Measurements from ENCODE around the gene TMEM86B.
A peak's percentile ranks its signal among the peaks of the same experiment; 100 is the strongest.
"Not testable (repeated sequence)": the region's sequence is repeated elsewhere in the genome, so short reads cannot be mapped to it uniquely, and the experiment has no call there.

Gene TMEM86B

DNA sequence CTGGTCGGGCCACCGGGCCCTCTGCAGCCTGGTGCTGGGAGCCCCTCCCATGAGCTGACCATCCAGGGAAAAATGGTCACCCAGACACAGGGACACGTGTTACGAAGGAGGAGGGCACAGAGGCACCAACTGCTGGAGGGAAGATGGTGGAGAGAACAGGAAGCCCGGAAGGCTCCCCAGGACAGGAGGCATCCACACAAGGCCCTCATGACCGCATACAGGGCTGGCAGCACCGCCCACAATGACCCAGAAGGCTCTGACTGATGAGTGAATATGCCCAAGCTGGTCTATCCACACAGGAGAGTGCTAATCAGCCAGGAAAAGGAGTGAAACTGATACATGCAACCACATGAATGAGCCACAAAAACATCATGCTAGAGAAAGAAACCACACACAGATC lies 14.0 kb upstream of the TMEM86B start:
- DNase-seq (ENCODE audit: low spot score), result no peak

DNA sequence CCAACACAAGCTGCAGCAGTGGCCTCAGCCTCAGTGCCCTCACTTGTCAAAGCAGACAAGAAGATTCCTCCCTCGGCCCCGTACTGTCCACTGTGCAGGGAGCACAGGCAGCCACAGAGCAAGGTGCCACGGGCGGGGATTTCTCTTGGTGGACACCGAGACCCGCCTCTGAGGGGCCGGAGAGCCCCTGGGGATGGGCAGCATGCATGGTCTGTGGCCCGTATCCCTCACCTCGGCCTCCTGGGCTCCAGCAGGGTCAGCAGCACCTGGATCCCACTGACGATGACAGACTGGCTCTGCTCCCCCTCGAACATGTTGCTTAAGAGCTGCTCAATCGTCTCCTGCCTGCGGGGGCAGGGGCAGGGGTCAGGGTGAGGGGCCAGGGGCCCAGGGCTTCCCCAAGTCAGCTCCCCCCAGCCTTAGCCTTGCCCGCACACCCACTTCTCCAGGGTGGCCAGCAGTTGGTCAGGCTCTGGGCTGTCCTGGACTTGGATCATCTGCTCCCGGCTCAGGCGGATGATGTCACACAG lies 13.4 kb upstream of the TMEM86B start:
- DNase-seq (ENCODE audit: low spot score), result no peak

DNA sequence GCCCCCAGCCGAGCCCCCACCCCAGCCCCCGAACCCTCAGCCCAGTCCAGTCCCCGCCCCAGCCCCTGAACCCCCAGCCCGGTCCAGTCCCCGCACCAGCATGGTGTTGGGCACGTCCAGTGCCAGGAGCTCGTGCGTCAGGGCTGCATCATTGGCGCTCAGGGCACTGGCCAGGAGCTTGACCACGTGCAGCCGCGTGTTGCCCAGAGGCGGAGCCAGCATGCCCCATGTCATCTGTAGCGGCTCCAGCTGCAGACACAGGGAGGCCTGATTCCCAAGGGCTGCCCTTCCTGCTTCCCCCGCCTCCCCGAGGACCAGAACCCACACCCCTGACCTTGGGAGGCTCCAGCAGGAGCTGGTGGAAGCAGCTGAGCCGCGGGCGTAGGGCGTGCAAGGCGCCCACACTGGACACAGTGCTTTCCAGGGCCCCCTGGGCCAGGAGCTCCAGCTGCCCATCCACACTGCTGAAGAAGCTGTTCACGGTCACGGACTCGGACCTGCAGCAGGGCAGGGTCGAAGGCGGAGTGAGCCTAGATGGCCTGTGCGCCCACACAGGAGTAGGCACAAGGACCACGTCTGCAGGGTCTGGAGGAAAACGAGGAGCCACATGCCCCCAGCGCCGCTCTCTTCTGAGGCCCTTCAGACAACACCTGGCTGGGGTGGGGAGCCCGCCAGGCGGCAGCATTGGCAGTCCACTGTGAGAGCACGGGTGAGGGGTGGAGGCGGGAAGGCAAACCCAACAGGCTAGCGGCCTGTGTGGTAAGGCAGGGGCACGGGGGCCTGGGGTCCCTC lies 12.8 kb upstream of the TMEM86B start:
- DNase-seq (ENCODE audit: low spot score), result no peak

DNA sequence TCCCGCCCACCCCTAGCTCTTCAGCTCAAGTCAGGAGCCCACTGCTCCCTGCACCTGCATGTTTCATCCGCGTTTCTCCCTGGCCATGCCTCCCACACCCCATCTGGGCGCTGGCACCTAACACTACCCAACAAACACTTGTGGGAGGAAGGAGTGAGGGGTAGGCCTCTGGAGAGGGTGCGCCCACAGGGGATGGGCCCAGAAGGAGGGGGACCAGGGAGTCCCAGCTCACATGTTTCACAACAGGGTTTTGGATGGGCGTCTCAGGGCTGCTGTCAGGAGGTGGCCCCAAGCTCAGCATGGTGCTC lies 12.1 kb upstream of the TMEM86B start:
- DNase-seq (ENCODE audit: low spot score), result no peak

GRCh38 chr19:55239004-55239403 lies 10.4 kb upstream of the TMEM86B start:
- DNase-seq (ENCODE audit: low spot score), result no peak

GRCh38 chr19:55238030-55238429 lies 9.5 kb upstream of the TMEM86B start:
- no peak for DNase-seq (ENCODE audit: low spot score)

GRCh38 chr19:55232986-55233385 lies 4.4 kb upstream of the TMEM86B start:
- DNase-seq (ENCODE audit: low spot score), result no peak

DNA sequence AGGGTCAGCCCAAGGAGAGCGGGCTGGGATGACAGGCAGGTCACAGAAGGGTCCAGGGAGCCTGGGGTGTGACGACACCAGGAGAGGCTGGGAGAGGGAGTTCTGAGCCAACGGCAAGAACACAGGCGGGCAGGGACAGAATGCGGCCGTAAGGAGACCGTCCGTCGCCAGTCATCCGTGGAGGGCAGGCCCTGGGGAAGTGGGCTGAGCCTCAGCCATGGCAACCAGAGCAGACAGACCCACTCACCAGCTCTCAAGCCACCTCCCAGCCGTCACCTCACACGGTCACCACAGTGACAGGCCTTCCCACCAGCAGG lies 3.7 kb upstream of the TMEM86B start:
- DNase-seq (ENCODE audit: low spot score), result no peak

GRCh38 chr19:55231391-55232285 lies 3.1 kb upstream of the TMEM86B start:
- no peak for DNase-seq (ENCODE audit: low spot score)

DNA sequence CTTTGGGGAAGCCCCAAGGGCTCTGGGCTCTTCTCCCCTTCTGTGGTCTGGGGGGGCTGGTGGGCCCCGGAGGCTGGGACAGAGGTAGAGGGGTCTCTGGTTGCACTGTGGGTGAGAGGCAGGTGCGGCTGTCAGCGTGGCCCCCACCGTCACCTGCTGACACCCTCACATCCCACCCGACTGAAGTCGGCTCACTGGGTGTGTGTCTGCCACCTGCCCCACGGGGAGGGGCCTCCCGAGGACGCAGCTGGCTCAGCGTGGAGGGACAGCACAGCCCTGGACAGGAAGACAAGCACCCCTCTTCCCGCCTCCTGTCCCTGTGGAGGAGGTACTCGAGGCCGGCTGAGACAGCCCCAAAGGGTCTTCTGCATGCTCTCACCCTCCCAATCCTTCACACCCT lies 2.2 kb upstream of the TMEM86B start:
- no peak for DNase-seq (ENCODE audit: low spot score)

DNA sequence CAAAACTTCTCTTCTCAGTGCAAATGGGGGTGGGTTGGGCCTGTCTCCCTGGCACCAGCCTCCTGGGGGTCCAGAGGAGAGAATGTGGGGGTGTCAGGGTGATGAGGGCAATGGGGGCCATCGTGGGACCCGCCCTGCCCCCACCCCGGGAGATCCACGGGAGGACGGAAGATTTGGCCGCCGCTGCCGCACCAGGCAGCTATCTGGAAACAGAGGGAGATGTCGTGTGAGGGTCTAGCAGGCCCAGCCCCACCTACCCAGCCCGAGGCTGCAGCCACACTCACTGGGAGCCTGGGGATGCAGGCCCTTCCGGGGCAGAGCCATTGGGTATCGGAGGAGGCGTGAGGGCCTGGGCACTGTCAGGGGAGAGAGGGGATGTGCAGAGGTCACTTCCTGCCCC lies 1.8 kb upstream of the TMEM86B start:
- no peak for DNase-seq (ENCODE audit: low spot score)

DNA sequence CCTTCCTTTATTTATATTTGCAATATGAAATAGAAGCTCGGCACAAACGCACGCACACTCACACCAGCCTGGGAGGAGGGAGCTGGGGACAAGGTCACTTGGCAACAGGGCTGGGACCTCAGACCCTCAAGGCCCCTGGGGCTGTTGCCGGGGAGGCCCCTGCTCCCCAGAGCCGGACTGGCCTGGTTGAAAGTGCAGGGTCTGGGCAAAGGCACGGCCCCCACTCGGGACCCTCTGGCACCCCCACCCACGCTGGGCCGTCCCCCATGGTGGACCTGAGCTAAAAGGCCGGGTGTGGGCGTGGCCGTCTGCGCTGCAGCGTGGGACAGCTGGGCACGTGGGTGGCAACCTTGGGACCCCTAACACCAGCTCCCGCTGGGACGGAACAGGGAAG lies 1.2 kb upstream of the TMEM86B start:
- DNase-seq (ENCODE audit: low spot score), result no peak

DNA sequence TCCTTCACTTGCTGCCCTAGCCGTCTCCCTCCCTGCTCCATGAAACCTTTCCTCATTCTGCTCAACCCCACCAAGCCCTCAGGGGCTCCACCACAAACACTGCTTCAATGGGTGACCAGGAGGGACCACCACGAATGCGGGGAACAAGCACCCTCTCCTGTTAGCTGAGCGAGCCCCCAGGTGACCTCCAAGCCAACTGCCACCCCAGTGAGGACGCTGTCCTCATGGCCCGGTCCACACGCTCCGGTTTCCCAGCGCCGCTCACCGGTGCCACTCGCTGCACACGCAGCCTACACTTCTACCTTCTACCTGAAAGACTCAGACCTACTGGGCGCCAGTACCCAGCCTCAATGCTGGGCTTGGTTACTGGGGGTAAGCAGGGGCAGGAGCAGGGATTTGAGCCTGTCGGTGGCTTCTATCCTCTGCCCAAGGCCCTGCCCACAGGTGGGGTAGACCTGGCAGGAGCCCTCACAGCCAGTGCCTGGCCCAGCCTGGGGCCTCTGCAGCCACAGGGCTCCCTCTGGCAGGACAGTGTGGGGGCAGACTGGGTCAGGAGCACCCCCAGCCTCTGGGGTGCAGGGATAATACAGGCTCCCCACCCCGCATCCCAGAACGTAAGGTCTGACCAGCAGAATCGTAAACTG lies 704 bp upstream of the TMEM86B start:
- no peak for DNase-seq (ENCODE audit: low spot score)

DNA sequence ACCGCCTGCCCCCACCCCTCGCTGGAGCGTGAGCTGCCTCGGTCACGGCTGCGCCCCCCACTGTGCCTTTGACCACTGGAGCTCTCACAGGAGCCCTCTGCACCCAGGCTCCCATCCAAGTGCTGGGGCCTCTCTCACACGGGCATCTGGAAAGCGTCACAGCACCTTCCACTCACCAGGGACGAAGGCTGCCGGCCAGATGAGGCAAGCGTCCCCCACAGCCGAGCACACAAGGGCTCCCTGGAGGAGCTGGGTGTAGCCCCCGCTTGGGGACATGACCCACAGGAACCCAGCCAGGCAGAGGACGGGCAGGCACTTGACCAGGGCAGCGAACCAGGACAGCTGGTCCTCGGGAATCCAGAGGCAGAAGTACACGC lies 560 bp downstream of the TMEM86B start:
- DNase-seq (ENCODE audit: low spot score), result peak; percentile 79

- DNase-seq (ENCODE audit: low spot score), result no peak
Observed at GRCh38 chr19:55227241-55228014, 1.1 kb downstream of the TMEM86B start.

GRCh38 chr19:55226788-55227187 lies 1.8 kb downstream of the TMEM86B start:
- DNase-seq (ENCODE audit: low spot score), result no peak

- no peak for DNase-seq (ENCODE audit: low spot score)
Observed at GRCh38 chr19:55226273-55226672, 2.3 kb downstream of the TMEM86B start.

DNA sequence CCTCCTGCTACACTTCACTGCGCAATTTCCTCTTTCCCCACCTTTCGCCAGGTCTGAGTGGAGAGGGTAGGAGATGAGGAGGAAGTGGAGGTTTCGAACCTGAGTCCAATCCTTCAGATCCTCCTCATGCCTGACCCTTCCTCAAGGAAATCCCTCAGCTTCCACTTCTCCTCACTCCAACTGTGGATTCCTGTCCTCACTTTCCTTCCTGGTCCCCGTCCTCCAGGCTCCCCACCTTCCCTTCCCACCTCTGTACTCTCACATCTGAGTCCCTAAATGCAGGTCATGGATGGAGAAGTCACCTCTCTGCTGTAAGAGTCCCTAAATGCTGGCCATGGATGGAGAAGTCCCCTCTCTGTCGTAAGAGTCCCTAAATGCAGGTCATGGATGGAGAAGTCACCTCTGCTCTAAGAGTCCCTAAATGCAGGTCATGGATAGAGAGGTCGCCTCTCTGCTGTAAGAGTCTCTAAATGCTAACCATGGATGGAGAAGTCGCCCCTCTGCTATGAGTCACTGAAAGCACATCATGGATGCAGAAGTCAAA lies 3.1 kb downstream of the TMEM86B start:
- DNase-seq (ENCODE audit: low spot score), result no peak

- DNase-seq (ENCODE audit: low spot score), result not testable (repeated sequence)
Observed at GRCh38 chr19:55224679-55225414, 3.7 kb downstream of the TMEM86B start.

DNA sequence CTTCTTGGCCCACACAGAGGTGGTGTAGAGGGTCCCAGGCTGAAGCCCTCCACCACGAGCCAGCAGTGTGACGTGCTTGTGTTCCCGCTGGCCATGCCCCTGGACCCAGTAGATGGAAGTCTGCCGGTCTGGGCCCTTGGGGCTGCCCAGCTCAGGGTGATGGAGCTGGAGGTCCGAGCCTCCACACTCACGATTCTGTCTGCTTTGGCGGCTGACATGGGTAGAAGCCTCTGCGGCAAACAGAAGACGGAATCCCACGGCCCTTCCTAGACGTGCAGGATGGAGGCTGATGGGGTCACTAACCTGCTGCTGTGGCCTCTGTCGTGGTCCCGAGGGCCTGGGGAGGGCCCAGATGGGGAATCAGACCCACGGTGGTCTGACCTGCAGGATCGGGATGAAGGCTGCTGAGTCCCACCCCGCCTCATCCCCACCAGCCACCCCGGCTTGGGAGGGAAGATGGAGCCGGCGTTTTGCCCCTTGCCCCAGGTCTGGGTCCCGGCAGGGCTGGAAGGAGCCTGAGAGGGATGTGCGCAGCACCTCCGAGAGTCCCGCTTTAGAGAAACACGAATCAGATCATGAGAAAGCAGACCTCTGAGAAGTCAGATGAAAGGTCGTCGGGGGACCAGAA lies 4.4 kb downstream of the TMEM86B start:
- DNase-seq (ENCODE audit: low spot score), result no peak

All from SK-N-DZ (cell line).